ENCODE measurements around the gene OPN1SW.

The OPN1SW gene

DNA sequence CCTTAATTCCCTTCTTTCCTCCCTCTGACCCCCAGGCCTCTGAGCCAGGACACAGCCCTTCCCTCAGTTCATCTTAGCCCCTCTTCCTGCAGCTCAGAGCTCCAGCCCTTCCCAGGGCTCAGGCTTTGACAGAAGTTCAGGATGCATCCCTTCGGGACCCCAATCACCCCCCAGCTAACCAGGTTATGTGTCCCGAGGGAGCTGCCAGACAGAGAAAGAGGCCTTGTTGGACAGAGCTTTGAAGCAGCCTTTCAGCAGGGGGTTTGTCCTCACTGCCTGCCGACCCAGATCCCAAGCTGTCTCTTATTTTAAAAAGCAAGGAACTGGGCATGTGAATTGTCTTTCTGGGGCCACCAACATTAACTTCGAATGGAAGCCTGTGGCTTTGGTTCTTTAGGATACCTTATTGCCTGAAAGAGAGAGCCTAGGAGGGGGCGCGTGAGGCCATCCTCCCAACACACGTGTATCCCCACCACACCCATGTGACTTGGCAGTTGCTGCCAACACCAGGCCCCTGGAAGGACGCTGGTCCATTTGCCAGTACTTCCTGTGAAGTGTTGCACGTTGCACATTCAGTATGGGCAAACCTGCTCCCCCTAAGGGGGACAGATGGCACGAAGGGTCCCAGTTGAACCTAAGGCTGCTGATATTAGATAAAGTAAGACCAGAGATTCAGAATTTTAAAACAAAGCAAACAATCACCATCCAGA, 17.0 kb upstream of the OPN1SW start:
- no peak for DNase-seq

DNA sequence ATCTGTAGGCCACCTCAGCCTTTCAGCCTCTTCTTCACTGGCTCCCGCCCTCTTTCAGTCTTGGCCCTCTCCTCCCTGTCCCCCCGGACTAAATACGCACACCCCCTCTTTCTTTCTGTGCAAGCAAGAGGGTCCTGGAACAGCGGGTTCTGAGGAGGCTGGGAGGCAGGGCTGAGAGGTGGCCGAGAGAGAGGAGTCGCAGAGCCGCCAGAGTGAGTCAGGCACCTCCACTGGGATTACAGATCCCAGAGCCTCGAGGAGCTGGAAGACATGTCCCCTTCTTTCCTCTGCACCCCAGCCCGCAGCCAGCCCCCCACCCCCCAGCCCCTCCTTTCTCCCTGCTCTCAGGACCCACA, 16.4 kb upstream of the OPN1SW start:
- DNase-seq, result no peak

DNA sequence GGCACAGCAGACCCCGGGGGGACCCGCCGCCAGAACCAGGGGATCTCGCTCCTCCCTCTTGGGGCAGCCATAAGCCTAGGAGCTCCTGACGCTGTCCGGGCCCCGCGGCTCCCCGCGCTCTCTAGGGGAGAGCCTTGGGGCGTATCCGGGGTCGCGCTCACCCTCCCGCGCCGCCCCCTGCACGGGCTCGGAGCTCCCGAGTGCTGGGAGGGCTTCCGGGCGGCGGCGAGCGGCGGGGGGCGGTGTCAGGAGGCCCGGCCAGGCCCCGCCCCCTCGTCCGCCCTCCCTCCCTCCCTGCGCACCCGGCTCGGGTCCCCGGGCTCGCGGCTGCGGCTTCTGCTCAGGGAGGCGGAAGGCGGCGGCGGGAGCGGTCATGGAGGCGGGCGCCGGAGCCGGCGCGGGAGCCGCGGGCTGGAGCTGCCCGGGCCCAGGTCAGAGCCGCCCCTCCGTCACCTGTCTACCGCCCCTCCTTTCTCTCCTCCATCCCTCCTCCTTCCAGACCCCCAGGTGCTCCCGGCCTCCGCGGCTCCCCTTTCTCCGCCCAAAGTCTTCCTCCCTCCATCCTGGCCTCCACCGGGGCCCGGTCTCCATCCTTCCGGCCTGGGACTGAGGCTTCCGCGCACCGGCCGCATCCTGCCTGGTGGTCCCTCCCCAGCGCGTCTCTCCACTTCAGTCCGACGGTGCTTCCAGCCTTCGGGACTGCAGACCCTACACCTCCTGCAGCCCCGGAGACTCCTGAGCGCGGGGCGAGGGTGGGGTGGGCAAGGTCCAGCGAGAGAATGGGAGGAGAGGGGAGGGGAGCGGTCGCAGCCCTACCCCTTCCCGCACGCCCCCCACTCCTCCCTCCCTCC, 15.8 kb upstream of the OPN1SW start, which contains the start of gene CCDC136:
TSS of gene CCDC136 (plus strand) at position 848 of the 851 bp plus-strand sequence. CDS start 444 bp downstream, outside the sequence.
- DNase-seq, result no peak

DNA sequence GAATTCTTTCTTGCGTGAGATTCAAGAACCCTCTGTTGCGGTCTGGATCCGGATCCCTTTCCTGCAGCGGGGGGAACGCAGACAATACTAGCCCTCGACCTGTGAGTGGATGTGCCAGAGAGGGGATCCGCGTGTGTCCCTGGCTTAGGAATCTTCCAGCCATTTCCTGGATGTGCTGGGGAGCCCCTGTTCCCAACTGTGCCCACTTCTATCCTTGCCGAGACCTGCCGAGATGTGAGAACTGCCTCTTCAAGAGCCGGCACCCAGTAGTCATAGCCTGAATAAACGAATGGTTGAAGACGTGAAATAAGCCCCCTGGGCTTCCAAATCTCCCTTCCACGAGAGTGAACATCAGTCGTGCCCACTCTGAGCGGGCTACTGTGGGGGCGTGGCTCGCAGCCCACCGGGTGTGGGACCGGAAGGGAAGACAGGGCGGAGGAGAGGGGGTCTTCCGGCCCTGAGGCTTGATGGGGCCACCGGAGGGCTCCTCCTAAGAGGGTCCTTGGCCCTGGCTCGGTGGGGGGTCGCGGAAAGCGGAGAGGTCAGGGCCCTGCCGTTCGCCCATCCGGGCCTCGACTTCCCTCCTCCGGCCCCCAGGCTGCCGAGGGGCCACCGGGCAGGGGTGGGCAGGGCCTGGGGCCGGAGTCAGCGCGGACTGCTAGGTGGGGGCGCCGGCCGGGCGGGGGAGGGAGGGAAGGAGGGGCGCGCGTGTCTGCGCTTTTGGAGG, 14.9 kb upstream of the OPN1SW start:
- no peak for DNase-seq

DNA sequence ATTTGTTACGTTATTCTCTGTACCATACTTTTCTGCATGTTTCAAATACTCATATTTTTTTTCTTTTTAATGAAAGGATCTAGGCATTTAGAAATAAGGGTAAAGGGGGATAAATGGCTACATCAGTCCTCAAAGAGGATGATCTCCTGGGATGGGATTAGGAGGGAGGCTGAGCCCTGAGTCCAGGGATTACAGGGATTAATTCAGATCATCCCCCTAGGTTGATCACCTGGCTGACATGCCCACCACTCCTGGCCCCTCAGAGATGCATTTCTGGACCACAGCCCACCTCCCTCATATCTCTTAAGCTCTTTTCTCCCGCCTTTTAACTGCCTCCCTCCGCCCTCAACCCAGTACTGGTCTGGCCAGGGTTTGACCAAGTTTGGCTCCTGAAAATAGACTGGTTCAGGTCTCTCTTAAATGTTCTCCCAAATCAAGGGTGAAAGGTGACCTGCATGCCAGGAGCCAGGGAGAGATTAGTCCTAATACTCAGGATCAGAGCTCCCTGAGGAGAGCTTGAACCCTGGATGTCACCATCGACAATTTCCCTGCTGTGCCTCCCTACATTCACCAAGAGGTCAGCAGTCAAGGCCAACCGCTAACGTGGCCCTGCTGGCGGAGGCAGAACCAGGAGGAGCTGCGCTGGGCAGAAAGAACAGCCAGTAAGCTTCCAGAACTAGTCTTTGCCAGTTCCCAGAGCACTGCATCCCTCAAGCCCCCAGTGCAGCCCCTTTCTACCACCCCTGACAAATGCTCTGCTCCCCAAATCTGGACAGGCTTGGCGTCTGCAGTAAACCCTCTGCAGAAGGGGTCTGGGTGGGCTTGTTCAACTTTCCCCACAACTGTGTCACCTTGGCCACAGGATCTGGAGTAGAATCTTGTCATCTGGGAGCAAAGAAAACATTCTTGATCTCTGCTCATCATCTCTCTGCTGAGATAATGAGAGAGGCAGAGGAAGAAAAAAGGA, 13.1 kb upstream of the OPN1SW start:
- no peak for DNase-seq

DNA sequence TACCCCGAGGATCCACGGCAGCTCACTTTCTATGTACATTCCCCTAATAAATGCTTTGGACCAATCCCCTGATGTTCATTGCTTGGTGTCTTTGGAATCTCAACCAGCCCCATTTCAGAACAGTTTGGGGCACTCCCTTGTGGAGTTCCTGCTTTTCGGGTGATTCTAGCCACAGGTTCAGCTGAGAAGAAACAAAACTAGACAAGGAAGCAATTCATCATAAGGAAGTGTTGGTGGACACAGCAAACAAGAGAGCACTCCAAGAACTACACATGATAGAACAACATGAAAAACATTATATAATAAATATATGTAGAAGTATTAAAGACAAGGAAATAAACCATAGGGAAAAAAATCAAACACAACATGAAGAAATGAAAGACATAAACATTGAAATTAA, 10.1 kb upstream of the OPN1SW start:
- DNase-seq, result no peak

DNA sequence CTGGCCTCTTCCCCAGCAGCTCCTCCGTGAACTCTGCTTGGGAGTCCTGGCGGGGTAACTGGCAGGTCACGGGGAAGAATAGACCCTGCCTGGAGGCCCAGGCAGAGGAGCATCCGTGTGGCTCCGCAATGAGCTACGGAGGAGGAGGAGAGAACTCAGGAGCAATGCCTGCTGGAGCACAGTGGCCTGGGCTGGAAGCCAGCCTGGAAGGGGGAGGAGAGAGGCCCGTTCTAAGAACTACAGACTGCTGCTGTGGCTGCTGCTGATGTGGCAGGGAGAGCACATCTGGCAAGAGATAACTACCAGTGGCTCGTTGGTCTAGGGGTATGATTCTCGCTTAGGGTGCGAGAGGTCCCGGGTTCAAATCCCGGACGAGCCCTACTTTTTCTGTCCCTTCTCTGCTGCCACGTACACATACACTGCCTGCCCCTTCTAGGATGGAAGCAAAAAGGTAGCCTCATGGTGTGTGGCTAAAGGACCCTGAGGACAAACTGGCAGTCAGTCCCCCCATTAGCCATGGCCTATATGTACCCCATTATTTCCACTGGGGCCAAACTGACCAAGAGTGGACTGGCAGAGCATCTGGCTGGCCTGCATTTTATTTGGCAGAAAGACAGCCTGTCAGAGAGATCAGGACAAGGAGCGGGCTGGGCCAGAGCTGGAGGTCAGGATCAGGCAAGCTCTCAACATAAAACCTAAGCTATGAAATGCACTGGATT, 7.7 kb upstream of the OPN1SW start:
- no peak for DNase-seq

DNA sequence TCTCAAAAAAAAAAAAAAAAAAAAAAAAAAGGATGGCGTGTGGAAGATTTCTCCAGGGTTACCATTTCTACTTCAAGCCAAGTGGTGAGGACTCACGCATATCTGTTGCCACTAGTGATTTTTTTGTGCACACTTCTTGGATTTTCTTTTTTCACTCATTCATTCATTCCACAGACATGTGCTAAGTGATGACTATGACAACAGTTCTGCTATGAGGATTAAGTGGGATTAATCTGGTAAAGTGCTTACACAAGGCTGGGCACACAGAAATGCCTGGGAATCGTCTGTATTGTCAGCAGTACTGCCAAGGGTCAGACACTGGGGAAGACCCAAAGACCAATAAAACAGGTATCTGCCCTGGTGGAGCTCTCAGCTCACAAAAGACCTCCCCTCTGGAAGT, 6.3 kb upstream of the OPN1SW start:
- DNase-seq, result no peak

DNA sequence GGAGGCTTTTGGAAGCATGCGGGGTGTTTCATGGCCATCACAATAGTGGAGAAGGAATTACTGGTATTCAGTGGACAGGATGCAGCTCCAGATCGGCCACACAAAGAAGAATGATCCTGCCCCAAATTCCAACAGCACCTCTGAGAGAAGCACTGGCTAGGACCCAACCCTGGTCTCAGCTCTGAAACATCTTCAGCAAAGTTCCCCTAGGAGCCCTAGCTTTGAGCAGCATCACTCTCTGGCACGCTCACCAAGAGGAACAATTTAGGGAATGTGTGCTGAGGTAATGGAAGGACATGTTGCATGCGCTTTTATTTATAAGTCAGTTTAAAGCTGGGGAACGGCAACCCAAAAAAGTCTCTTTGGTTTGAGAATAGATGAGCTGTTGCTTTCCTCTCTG, 5.5 kb upstream of the OPN1SW start:
- no peak for DNase-seq

DNA sequence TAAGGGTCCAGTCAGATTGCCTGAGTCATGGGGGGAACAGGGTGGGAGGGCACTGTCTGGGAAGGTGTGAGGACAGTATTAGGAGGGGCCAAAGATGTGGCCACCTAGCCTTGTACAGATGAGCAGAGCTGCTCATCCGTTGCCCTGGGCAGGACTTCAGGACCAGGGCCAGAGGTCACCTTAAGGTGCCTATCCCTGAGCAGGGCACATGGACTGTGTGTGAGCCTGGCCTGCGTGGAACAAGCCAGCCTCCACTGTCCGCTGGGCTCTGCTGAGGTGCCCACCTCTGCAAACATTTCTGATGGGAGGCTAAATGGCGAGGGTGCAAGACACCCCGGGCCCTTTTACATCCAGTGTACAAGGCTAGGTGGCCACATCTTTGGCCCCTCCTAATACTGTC, 3.4 kb upstream of the OPN1SW start:
- DNase-seq, result no peak

DNA sequence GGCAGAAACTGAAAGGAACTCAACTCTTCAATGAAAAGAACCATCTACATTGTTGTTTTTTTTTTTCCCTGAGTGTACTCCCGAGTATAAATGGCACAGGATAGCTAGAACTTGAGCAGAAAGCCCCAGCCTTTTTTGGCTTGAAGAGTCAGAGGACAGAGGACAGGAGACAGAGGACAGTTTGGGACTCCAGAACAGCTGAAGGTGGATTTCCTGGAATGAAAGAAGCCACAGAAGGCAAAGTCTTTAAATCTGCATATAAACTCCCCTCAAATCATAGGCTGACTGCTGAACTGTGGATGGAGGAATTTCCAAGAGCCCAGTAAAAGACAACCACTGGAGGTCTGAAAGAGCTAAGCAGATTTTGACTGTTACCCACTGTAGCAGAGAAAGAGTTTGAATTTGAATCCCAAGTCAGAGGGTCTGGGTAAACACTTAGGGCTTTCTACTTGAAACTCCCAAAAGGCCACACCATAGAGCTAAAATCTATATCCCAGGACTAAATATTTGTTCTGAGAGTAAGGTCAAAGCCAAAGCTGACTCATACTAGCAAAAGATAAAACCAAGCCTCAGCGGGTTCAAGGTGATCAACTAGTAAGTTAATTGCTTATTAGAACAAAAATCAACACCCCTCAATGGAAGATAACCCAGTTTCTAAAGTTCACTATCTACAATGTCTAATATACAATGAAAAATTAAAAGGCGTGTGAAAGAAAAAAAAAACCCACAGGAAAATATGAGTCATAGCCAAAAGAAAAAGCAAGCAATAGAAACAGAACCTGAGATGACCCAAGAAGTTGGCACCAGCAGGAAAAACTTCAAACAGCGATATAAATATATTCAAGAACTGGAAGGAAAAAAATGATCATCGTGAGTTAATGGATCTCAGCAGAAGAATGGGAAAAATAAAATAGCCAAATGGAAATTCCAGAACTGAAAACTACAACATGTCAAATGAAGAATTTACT, 1.8 kb upstream of the OPN1SW start:
- DNase-seq, result no peak

DNA sequence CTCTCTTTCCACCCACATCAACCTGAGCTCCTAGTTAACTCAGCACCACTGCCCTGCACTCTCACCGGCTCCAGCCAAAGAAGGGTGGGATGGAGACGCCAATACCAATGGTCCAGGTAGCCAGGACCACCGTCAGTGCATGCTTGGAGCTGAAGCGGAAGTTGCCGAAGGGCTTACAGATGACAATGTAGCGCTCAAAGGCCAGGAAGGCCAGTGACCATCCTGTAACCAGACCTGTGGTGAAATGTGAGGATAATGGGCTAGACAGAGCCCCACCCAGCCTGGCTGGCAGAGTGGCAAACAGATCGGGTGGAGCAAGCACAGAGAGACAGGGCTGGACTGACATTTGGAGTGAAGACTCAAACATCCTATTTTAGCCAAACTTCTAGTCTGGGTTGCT, 673 bp downstream of the OPN1SW start:
- DNase-seq, result no peak

DNA sequence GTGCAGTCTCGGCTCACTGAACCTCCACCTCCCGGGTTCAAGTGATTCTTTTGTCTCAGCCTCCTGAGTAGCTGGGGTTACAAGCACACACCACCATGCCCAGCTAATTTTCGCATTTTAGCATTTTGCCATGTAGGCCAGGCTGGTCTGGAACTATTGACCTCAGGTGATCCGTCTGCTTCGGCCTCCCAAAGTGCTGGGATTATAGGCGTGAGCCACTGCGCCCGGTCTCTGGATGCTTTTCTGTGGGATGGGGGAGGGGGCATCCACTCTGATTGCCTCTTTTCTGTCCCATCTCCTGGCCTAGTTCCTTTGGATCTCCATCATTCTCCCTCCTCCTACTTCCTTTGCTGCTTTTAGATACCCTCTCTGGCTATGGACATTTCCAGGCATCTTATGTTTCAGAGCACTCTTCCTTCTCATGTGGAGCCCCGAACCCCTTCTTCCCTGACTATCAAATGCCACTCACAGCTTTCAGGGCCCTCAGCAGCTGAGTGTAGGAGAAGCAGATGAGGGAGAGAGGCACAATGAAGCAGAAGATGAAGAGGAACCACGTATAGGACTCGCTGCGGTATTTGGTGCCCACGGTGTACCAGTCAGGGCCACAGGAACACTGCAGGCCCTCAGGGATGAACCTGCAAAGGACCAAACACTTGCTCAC, 1.4 kb downstream of the OPN1SW start:
- DNase-seq, result no peak

DNA sequence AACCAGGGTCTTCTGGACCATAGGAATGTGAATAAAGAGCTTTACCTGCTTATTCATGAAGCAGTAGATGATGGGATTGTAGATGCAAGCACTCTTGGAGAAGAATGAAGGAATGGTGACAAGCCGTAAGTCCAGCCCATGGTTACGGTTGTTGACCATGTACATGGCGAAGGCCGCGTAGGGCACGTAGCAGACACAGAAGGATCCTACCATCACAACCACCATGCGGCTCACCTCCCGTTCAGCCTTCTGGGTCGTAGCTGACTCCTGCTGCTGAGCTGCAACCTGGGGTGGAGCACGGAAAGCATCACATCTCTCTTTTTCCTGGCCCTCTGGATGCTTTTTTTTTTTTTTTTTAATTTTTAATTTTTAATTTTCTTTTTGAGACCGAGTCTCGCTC, 2.0 kb downstream of the OPN1SW start:
- DNase-seq, result no peak

DNA sequence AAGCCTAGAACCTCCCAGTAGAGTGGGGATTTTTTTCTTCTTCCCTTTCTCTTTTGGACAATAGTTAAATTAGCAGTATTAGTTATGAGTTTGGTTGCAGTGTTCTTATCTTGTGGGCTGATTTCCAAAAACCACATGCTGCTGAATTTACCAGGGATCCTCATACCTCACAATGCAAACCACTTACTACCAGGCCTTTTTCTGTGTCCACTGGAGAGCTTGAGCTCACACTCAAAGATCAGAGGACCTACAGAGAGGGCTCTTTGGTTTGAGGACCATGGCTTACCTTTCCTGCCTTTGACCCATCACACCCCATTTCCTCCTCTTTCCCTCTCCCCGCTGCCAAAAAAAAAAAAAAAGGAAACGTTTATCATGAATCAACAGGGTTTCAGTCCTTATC, 5.4 kb downstream of the OPN1SW start:
- no peak for DNase-seq

DNA sequence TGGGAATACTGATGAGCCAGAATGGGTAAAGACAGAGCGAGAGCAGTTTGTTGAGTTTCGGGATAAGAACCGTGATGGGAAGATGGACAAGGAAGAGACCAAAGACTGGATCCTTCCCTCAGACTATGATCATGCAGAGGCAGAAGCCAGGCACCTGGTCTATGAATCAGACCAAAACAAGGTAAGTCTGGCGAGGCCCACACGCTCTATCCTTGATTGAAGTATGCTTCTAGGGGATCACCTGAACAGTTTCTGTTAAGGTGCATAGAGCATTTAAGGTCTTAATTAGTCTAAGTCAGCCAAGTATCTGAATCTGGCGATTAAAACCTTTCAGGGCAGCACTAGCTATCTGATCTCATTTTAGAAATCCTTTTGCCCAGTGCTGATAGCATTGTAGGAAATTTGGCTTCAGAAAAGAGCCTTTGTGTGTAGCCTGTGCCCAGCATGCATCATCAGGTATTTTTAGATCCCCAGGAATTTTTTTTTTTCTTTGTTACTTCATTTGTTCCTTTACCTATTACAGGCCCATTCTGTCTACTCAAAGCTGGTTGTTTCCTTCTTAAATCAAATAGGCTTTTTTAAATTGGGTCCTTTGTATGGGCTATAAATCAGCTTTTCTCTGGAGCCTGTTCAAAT, 8.0 kb downstream of the OPN1SW start:
- no peak for DNase-seq

DNA sequence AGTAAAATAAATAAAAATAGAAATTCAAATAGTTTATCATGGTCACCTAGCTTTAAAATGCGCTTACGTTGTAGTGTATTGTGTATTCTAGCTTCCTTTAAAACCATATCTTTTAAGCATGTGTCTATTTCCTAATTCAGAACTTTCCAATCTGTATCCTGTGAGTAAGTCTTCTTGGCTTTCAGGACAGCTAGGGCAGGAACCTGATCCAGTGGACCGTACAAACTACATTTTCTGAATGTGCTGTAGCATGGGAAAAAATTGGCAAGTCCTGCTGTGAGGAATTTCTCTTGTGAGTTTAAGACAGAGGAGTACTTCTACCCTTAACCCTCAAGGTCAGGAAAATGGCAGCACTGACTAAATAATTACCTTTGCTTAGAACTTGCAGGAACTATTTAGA, 12.1 kb downstream of the OPN1SW start:
- no peak for DNase-seq

DNA sequence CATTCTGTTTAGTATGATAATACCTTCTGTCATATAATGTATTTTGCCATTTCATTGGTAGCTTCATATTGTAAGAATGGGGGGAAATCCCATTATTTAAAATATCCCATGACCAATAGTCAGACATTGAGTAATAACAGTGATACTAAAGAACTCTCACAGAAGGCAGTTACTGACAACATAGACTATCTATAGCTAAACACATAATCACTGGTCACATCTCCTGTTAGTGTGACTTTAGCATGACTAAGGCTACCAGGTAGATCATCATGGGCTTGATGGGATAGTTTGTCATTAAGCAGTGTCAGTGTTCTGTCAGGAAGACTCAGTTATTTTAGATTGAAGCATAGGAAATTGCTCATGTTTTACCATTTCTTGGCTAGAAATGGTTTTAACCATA, 16.4 kb downstream of the OPN1SW start:
- no peak for DNase-seq

DNA sequence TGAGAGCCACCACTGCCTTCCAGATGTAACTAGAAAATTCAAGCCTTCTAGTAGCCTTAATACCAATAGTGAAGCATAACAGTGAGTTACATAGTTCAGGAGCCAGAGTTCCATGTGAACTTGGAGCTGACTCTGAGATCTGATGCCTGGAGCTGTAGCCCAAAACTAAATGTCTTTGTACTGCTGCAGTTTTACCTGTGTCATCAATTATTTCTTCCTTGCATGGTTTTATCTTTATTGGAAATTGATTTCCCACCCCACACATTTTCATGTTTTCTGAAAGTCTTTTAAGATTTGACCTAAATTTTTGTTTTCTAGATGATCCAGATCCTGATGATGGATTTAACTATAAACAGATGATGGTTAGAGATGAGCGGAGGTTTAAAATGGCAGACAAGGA, 17.0 kb downstream of the OPN1SW start:
- DNase-seq, result no peak

DNA sequence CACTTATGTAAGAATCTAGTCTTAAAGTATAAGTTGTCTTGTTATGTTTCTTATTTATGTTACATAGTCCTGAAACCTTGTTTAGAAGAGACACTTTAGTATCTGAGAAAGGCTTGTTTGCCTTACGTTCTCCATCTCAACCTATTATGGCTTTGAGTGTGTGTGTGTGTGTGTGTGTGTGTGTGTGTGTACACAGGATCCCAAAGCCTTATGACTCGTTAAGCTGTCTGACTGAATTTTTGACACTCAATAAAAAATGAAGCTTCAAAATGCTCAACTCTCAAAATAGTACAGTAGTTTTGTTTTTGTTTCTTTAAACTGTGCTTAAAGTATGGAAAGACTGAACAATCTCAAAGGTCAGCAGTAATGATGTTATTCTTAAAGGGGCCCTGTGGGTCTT, 18.4 kb downstream of the OPN1SW start:
- DNase-seq, result no peak
